Measurements from ENCODE around the gene XK. TPM values are rescaled to one million over a fixed set of nuclear protein-coding genes. Genes with fewer than 3 reads are reported as not detected.

Gene XK
- total and polyA plus RNA-seq, 2 experiments from 2014 or later = 0.29 to 1.5 TPM

DNA sequence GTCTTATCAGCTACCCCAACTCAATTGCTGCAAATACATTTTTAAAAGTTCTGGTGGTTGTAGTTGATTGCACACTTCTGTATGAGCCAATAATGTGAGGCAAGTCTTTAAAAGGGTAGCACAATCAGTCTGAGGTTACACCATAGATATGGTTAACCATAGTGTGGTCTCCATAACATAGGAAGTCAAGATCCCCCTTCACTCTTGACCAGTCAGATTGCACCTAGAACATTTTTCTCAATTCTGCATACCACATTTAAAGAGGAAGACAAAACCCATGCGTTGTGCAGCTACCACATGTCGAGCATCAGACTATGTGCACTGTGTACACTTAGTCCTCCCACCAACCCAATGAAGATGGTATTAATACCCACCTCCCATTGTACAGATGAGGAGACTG, 67.8 kb downstream of the XK start:
- no peaks in the 10 kb centered on the region for H3K79me2 ChIP-seq (replicated peaks; ENCODE audit: insufficient read depth)
- no peaks in the 10 kb centered on the region for H3K9me2 ChIP-seq (ENCODE audit: insufficient read depth)
- Mint-ChIP-seq H3K9me3 (no peaks in the 10 kb centered on the region), H3K27ac (no peak overlapping the region), H3K36me3 (ENCODE audit: low read depth) (no peaks in the 10 kb centered on the region), H3K4me1 (no peaks in the 10 kb centered on the region), H3K27me3 (ENCODE audit: insufficient read depth, low read depth, poor library complexity) (no peaks in the 10 kb centered on the region), H3K4me3 (no peak overlapping the region)
- H2AFZ ChIP-seq = no peak overlapping the region
- no peaks in the 10 kb centered on the region for H4K20me1 ChIP-seq (replicated peaks; ENCODE audit: insufficient read depth)
- no peak overlapping the region for H3K27ac ChIP-seq (ENCODE audit: low read depth)
- H3K4me1 ChIP-seq (ENCODE audit: insufficient read depth) = no peaks in the 10 kb centered on the region
- TF ChIP-seq STAT1 (IDR thresholded peaks at IDR 0.05; ENCODE audit: unreplicated experiment) = no peak
- TF ChIP-seq POLR2AphosphoS5 (IDR thresholded peaks at IDR 0.05; ENCODE audit: low read depth) = no peak
- no peak for TF ChIP-seq JUNB (IDR thresholded peaks at IDR 0.05; ENCODE audit: unreplicated experiment)
- no peak for TF ChIP-seq EZH2phosphoT487 (IDR thresholded peaks at IDR 0.05; ENCODE audit: unreplicated experiment)
- no peak for TF ChIP-seq ZNF331 (CRISPR knock-in tag; IDR thresholded peaks at IDR 0.05; ENCODE audit: low read depth)
- no peak for TF ChIP-seq ZNF114 (CRISPR knock-in tag; IDR thresholded peaks at IDR 0.05)
- TF ChIP-seq, protein P1, sequence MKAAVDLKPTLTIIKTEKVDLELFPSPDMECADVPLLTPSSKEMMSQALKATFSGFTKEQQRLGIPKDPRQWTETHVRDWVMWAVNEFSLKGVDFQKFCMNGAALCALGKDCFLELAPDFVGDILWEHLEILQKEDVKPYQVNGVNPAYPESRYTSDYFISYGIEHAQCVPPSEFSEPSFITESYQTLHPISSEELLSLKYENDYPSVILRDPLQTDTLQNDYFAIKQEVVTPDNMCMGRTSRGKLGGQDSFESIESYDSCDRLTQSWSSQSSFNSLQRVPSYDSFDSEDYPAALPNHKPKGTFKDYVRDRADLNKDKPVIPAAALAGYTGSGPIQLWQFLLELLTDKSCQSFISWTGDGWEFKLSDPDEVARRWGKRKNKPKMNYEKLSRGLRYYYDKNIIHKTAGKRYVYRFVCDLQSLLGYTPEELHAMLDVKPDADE (IDR thresholded peaks at IDR 0.05) = no peak
- TF ChIP-seq, protein P2, sequence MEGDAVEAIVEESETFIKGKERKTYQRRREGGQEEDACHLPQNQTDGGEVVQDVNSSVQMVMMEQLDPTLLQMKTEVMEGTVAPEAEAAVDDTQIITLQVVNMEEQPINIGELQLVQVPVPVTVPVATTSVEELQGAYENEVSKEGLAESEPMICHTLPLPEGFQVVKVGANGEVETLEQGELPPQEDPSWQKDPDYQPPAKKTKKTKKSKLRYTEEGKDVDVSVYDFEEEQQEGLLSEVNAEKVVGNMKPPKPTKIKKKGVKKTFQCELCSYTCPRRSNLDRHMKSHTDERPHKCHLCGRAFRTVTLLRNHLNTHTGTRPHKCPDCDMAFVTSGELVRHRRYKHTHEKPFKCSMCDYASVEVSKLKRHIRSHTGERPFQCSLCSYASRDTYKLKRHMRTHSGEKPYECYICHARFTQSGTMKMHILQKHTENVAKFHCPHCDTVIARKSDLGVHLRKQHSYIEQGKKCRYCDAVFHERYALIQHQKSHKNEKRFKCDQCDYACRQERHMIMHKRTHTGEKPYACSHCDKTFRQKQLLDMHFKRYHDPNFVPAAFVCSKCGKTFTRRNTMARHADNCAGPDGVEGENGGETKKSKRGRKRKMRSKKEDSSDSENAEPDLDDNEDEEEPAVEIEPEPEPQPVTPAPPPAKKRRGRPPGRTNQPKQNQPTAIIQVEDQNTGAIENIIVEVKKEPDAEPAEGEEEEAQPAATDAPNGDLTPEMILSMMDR (conservative IDR thresholded peaks at IDR 0.05; ENCODE audit: low read depth in 2 of 2) = no peak
- TF ChIP-seq, protein P3, sequence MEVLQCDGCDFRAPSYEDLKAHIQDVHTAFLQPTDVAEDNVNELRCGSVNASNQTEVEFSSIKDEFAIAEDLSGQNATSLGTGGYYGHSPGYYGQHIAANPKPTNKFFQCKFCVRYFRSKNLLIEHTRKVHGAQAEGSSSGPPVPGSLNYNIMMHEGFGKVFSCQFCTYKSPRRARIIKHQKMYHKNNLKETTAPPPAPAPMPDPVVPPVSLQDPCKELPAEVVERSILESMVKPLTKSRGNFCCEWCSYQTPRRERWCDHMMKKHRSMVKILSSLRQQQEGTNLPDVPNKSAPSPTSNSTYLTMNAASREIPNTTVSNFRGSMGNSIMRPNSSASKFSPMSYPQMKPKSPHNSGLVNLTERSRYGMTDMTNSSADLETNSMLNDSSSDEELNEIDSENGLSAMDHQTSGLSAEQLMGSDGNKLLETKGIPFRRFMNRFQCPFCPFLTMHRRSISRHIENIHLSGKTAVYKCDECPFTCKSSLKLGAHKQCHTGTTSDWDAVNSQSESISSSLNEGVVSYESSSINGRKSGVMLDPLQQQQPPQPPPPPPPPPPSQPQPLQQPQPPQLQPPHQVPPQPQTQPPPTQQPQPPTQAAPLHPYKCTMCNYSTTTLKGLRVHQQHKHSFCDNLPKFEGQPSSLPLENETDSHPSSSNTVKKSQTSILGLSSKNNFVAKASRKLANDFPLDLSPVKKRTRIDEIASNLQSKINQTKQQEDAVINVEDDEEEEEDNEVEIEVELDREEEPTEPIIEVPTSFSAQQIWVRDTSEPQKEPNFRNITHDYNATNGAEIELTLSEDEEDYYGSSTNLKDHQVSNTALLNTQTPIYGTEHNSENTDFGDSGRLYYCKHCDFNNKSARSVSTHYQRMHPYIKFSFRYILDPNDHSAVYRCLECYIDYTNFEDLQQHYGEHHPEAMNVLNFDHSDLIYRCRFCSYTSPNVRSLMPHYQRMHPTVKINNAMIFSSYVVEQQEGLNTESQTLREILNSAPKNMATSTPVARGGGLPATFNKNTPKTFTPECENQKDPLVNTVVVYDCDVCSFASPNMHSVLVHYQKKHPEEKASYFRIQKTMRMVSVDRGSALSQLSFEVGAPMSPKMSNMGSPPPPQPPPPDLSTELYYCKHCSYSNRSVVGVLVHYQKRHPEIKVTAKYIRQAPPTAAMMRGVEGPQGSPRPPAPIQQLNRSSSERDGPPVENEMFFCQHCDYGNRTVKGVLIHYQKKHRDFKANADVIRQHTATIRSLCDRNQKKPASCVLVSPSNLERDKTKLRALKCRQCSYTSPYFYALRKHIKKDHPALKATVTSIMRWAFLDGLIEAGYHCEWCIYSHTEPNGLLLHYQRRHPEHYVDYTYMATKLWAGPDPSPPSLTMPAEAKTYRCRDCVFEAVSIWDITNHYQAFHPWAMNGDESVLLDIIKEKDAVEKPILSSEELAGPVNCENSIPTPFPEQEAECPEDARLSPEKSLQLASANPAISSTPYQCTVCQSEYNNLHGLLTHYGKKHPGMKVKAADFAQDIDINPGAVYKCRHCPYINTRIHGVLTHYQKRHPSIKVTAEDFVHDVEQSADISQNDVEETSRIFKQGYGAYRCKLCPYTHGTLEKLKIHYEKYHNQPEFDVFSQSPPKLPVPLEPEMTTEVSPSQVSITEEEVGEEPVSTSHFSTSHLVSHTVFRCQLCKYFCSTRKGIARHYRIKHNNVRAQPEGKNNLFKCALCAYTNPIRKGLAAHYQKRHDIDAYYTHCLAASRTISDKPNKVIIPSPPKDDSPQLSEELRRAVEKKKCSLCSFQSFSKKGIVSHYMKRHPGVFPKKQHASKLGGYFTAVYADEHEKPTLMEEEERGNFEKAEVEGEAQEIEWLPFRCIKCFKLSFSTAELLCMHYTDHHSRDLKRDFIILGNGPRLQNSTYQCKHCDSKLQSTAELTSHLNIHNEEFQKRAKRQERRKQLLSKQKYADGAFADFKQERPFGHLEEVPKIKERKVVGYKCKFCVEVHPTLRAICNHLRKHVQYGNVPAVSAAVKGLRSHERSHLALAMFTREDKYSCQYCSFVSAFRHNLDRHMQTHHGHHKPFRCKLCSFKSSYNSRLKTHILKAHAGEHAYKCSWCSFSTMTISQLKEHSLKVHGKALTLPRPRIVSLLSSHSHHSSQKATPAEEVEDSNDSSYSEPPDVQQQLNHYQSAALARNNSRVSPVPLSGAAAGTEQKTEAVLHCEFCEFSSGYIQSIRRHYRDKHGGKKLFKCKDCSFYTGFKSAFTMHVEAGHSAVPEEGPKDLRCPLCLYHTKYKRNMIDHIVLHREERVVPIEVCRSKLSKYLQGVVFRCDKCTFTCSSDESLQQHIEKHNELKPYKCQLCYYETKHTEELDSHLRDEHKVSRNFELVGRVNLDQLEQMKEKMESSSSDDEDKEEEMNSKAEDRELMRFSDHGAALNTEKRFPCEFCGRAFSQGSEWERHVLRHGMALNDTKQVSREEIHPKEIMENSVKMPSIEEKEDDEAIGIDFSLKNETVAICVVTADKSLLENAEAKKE (CRISPR knock-in tag; IDR thresholded peaks at IDR 0.05) = no peak
- TF ChIP-seq, protein P4, sequence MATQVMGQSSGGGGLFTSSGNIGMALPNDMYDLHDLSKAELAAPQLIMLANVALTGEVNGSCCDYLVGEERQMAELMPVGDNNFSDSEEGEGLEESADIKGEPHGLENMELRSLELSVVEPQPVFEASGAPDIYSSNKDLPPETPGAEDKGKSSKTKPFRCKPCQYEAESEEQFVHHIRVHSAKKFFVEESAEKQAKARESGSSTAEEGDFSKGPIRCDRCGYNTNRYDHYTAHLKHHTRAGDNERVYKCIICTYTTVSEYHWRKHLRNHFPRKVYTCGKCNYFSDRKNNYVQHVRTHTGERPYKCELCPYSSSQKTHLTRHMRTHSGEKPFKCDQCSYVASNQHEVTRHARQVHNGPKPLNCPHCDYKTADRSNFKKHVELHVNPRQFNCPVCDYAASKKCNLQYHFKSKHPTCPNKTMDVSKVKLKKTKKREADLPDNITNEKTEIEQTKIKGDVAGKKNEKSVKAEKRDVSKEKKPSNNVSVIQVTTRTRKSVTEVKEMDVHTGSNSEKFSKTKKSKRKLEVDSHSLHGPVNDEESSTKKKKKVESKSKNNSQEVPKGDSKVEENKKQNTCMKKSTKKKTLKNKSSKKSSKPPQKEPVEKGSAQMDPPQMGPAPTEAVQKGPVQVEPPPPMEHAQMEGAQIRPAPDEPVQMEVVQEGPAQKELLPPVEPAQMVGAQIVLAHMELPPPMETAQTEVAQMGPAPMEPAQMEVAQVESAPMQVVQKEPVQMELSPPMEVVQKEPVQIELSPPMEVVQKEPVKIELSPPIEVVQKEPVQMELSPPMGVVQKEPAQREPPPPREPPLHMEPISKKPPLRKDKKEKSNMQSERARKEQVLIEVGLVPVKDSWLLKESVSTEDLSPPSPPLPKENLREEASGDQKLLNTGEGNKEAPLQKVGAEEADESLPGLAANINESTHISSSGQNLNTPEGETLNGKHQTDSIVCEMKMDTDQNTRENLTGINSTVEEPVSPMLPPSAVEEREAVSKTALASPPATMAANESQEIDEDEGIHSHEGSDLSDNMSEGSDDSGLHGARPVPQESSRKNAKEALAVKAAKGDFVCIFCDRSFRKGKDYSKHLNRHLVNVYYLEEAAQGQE (IDR thresholded peaks at IDR 0.05; ENCODE audit: unreplicated experiment) = no peak
- no peak for TF ChIP-seq CREB1 (CRISPR knock-in tag; IDR thresholded peaks at IDR 0.05; ENCODE audit: low read depth)
- no peak for TF ChIP-seq NANOG (IDR thresholded peaks at IDR 0.05; ENCODE audit: borderline replicate concordance)
- no peak for TF ChIP-seq EZH2 (IDR thresholded peaks at IDR 0.05; ENCODE audit: low read depth, unreplicated experiment)
- no peak overlapping the region for H3K4me3 ChIP-seq
- no peaks in the 10 kb centered on the region for H3K27me3 ChIP-seq (ENCODE audit: insufficient read depth)
- no peak for ATAC-seq
- H3K36me3 ChIP-seq (ENCODE audit: insufficient read depth) = no peaks in the 10 kb centered on the region
- DNase-seq (ENCODE audit: low spot score) = no peak
- H3K4me2 ChIP-seq = no peak overlapping the region
- no peaks in the 10 kb centered on the region for H3F3A ChIP-seq (replicated peaks; ENCODE audit: low read depth)

All from GM23338 (cell line).